Right kidney (tissue), 1 donor: ENCODE data around the gene BPIFB6.

ENCODE experiments used
- DNase-seq: peaks from one replicate; pipeline ENCODE4 v3.0.0-alpha.2; 2016

Gene BPIFB6

DNA sequence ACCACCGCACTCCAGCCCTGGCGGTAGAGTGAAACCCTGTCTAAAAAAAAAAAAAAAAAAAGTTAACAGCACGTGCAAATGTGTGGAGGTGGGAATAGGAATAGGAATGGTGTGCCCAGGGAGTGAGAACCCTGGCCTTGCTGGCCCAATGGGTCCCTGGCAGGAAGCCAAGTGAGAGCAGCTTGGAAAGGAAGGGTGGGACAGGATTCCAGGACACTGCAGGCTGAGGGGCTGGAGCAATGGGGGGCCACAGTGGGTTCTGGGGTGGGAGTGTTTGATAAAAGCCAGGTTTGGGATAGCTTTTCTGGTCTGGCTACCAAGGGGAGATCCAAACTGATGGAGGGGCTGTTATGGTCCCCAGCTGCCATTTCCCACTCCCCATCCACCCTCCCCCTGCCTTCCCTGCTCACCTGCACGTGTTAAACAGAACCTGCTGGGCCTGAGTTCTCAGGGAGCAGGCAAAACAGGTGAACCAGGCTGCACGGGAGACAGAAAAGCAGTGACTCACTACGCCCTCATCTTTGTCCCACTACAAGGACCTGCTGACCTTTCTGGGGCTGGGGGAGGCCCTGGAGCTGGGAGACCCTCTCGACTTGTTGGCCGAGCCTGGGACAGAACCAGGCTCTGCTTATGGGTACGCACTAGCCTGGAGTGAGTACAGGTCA lies 30.5 kb upstream of the BPIFB6 start:
- DNase-seq = no peak

DNA sequence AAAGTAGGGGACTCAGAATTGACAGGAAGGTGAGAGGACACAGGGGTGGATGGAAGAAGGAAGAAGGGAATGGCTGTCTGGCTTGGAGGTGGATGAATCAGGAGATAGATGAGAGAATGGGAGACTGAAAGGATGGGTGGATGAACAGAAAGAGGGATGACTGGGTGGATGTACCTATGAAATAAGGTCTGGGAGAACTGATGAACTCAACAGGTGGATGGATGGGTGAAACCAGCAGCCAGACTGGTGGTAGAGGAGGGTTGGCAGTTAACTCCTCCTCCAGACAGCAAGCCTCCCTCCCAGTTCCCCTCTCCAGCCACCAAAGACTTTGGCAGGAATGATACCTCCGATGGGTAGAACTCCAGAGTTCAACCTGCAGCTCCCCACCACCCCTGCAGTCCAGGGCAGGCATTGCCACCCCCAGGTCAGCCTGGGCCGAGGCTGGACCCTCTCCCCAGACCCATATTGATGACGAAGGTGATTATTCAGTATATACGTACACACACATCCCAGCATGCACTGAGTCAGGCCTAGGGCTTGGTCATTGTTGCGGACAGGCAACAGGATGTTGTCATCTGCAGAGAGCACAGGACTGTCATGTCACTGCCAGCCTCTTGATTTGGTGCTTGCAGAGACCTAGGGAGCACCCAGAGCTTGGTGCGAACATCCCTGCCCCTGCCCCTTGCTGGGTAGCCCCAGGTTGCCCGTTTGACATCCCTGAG lies 29.2 kb upstream of the BPIFB6 start:
- DNase-seq = no peak

GRCh38 chr20:33004141-33004751 lies 27.2 kb upstream of the BPIFB6 start, which contains the start of gene SUN5:
Gene SUN5, minus strand, starts transcription at chr20:33004433. Its CDS starts 93 bp downstream, at chr20:33004340.
- DNase-seq = no peak

DNA sequence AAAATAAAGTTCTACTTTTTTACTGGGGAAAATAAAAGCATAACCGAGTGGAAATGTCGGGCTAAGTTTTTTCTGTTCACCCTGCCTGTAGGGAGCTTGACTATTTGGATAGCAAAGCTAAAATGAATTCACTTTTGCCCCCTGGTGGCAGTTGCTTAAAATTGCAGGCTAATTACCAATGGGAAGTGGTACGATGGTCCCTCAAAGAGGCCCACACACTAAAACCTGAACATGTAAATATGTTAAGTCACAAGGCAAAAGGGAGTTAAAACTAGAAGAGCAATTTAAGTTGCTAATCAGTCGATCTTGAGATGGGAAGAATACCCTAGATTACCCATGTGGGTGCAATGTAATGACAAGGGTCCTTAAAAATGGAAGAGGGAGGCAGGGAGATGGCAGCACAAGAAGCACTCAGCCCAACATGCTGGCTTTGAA lies 26.3 kb upstream of the BPIFB6 start:
- DNase-seq = no peak

DNA sequence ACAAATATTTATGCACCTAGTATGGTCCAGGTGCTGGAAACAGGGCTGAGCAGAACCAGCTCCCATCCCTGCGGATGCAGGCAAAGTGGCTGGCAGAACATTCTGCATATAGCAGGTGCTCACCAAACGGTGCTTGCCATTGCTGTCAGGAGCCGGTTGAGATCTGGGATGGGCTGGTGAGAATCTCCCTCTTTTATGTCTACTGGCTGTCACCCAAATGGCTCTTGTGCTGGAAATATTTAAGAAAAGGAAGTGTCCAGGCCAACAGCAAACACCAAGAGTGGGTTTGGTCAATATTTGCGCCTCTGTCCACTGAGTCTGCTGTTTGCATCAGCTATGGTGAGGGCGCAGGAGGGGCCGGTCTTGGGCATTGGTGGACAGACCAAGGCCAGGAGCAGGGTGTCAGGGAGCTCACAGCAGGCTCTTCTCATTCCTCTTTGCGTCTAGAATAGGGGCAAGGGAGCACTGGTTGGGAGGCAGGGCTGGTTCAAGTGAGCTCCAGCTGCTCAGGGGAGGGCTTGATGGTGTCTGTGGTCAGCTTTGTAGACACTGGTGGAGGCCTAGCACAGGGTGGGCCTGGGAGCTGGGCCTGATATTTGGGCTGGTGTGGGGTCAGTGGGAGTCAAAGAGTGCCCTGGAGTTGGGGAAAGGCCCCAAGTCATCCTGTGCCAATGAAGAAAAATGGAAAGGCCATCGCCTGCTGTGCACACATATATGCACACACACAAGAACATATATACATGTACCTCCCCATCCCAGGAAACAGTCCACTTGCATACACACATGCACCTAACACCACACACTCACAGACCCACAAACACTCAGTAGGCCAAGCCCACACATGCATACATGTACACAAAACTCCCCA lies 25.3 kb upstream of the BPIFB6 start:
- no peak for DNase-seq

DNA sequence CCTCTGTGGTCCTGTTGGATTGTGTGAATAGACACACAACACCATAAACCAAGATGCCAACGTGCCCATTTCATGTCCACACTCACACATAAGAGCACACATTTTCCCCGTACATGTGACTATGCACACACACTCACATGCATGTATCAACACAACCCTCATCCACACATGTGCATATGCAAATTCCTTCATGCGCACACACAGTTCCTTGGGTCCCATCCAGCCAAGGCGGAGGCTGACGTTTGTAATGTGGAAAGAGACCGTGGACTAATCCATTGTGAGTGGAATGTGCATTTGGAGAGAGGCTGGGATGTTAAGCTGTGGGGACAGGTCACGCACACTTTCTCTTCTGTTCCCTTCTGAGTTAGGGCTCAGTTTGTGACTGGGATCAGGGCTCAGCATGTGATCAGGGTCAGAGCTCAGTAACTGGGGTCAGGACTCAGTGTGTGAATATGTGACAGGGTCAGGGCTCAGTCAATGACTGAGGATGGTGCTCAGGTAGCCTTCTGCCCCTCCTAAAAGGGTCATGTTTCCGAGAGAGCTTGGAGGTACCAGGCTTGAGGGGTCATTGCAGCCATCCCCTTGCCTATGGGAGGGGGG lies 24.6 kb upstream of the BPIFB6 start:
- no peak for DNase-seq

DNA sequence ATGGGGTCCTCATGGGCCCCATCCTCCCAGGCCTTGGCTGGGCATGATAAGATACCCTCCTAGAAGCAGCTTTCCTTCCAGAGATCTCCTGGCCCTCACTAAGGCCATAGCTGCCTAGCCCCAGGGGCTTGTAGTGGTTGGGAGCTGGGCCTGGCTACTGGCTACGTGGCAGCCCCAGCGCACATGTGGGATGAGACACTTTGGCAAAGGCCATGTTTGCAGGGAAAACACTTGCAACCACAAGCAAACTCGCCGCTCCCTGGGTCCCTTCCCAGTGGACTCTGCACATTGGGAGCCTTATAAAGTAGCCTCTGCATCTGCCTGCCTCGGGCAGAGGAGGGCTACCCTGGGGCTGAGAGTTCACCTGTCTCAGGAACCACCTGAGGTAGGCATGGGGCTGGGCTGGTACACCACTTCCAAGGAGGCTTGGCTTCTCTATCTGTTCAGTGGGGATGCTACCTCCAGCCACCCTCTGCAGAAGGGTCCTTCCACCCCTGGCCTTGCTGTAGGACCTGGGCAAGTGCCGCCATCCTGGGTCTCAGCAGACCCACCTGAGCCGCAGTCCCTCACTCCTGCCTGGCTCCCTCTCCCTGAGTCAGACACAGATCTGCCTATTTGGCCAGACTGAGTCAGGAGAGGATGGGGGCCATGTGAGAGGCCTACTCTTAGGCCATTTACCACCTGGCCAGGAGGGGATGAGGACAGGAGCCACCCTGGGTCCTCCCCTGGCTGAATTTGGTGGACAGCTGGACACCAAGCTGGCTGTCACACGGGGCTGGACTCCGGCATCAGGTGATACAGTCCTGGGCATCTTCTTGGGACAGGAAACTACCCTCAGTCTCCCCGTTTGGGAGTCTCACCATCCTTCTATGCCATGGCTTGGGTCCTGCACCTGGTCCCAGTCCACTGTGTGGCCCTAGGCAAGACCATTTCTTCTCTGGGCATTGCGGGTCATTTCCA lies 23.8 kb upstream of the BPIFB6 start, which contains the start of gene BPIFB2:
BPIFB2 (plus strand) TSS at position 329 of the 960 bp plus-strand sequence. CDS start 871 bp downstream, outside the sequence.
- no peak for DNase-seq

GRCh38 chr20:33008336-33009213 lies 22.9 kb upstream of the BPIFB6 start:
- no peak for DNase-seq

- DNase-seq = peak; percentile 25
Measured at GRCh38 chr20:33009214-33010132, 22.0 kb upstream of the BPIFB6 start.

DNA sequence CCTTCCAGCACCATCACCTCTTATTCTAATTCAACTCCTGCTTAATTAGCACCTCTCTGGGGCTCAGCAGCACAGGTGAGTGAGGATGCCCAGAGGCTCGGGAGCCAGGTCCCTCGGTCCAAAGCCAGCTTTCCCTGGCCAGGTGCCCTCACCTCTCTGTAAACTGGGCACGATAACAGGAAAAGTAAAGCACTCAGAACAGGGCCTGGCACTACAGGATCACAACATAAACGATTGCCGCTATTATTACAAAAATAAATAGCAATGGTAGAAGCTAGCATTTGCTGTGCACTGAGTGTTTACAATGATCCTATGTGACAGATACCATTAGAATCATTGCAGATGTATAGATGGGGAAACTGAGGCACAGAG lies 21.3 kb upstream of the BPIFB6 start:
- no peak for DNase-seq

GRCh38 chr20:33010674-33011449 lies 20.6 kb upstream of the BPIFB6 start:
- no peak for DNase-seq

DNA sequence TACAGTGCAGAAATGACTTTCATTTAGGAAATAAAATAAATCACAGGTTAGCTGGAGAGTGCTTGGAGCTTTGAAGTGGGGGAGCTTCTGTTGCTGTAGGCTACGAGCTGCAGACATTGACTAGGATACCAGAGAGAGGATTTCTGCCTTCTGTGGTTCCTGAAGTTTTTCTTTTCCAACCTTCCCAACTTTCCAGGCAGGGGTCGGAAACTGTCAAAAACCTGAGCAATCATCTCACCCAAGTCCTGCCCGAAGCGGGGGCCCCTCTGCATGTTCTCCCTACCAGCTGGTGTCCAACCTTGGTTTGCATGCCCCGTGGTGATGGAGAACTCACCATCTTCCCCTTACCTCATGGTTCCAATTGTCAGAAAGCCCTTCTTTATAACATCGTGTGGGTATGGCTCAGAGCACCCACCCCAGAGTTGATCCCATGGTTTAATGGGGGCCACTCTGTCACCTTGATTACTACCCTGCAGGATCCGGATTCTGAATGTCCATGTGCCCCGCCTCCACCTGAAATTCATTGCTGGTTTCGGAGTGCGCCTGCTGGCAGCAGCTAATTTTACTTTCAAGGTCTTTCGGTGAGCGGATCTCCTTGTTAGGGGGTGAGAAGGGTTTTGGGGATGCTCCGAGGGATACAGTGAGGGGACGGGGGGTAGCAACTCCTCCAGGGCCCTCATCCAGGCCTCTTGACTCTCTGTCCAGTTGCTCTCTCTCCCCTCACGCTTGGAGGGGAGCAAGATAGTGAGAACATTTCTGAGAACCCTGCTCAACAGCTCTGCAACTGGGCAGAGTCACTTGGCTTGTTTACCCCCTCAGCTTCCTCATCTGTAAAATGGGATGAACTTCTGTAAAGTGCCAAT lies 18.9 kb upstream of the BPIFB6 start:
- no peak for DNase-seq

DNA sequence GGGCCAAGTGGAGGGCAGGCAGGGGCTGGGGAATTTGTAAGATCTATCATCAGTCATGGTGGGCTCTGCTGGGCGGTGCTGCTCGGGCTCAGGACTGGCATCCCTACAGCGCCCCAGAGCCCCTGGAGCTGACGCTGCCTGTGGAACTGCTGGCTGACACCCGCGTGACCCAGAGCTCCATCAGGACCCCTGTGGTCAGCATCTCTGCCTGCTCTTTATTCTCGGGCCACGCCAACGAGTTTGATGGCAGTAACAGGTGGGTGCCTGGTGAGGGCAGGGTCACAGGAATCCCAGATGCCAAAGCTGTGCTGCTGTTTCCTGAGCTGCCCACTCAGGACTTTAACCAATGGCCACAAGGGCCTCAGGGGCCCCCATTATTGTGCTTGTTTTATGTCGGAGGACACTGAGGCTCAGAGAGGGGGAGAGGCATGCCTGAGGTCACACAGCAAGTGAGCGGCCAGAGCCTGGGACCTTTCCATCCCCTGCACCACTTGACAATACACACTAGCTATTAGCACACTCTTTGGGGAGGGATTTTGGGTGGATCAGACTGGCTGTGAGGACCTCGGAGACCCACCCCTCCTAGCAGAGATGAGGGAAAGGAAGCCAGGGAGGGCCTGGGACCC lies 17.6 kb upstream of the BPIFB6 start:
- no peak for DNase-seq

DNA sequence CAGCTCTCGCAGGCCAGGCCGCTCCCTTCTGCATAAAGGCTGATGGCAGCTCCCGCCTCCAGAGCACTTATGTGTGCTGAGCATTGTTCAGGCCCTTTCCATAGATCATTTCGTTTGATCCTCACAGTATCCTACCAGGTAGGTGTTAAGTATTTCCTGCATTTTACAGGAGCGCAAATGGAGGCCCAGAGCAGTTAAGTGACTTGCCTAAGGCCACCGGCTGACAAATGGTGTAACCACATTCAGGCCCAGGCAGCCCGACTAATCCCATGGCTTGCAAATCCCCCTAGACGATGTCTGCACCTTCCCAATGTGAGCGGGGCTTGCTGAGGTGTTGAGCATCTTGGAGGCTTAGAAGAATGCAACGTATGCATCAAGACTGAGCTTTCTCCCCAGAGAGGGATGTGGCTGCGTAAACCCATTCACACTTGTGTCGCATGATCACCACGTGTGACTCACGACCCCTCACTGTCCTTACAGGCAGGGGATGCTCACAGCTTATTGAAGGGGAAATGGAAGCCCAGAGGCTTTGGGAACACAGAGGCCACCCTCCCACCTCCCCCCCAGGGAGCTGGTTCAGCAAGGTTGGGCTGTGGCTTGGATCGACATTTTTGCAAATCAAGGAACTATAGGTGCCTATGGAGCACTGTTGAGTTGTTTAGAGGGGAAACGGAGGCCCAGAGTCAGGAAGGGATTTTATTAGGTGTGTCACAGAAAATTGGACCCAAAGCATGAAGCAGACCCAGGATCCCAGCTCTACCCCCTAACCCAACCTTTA lies 16.9 kb upstream of the BPIFB6 start:
- no peak for DNase-seq

DNA sequence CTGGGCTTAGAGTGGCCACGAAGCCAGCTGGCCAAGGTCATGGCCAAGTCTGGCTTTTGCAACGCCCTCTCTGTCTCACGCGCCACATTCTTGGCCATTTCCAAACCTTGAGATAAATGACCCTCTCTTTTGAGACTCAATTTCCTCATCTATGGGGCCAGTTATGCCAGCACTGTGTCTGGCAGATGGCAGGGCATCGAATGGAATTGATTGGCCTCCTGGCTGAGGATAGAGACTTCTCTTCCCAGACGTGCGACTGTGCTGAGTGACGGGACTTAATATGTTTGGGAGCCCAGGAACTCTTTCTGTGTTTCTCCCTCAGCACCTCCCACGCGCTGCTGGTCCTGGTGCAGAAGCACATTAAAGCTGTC lies 16.3 kb upstream of the BPIFB6 start:
- DNase-seq = no peak
